Mononuclear cell (primary cell): ENCODE measurements around the gene HSPG2. TPM values are rescaled to one million over a fixed set of nuclear protein-coding genes. Genes with fewer than 3 reads are reported as not detected.

Experiments used
- H3K27me3 ChIP-seq: 2 replicates; pipeline ENCODE4 v1.6.0; 2011; ENCODE audit warnings: low read length, control low read depth; ENCODE audit not compliant: insufficient read depth
- H3K4me1 ChIP-seq: 2 replicates; pipeline ENCODE4 v1.5.1; 2011; ENCODE audit warnings: mild to moderate bottlenecking, low read length, control low read depth; ENCODE audit not compliant: insufficient read depth
- H3K4me3 ChIP-seq: 2 replicates; pipeline ENCODE4 v1.5.1; 2011; ENCODE audit warnings: mild to moderate bottlenecking, low read length, moderate library complexity
- H3K9me3 ChIP-seq: 2 replicates; pipeline ENCODE4 v1.5.1; 2011; ENCODE audit warnings: low read depth, mild to moderate bottlenecking, control low read depth, low read length
- total RNA-seq: library from RNA; depleted of rRNA; stranded (reverse); fragments of >200 nt; gene quantifications from one replicate; pipeline ENCODE4 v1.2.3, GENCODE V29; 2012

HSPG2 gene
- total RNA-seq, 1 donor = 0.73 TPM

- Histone ChIP-seq H3K9me3 (no peaks in the 10 kb centered on the region), H3K27me3 (no peaks in the 10 kb centered on the region), H3K4me3 (no peak overlapping the region), H3K4me1 (peaks cover 5% of the 10 kb centered on the region)
Observed at GRCh38 chr1:21865943-21866706, 71.0 kb downstream of the HSPG2 start.

GRCh38 chr1:21865609-21865942 lies 71.5 kb downstream of the HSPG2 start:
- Histone ChIP-seq H3K27me3 (no peaks in the 10 kb centered on the region), H3K9me3 (no peaks in the 10 kb centered on the region), H3K4me3 (no peak overlapping the region), H3K4me1 (peaks cover 5% of the 10 kb centered on the region)

DNA sequence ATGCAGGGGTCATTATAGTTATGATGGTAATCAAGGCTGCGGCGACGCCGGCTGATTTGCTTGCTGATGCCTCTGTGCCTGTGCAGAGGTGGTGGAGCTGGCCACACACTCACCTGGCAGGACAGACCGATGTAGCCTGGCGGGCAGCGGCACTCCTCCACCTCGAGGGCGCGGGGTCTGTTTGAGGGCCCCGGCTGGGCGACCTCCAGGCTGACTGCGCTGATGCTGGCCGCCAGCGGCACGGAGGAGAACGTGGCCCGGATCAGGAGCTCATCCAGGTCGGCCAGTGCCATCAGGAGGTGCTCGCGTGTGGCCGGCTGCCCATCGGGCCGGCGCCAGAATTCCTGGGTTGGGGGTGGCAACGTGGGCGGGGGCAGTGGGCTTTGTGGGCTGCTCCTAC lies 72.4 kb downstream of the HSPG2 start:
- peaks cover 5% of the 10 kb centered on the region for H3K4me1 ChIP-seq
- no peaks in the 10 kb centered on the region for H3K9me3 ChIP-seq
- no peak overlapping the region for H3K4me3 ChIP-seq
- no peaks in the 10 kb centered on the region for H3K27me3 ChIP-seq

- no peak overlapping the region for H3K4me3 ChIP-seq
- no peaks in the 10 kb centered on the region for H3K27me3 ChIP-seq
- H3K9me3 ChIP-seq = no peaks in the 10 kb centered on the region
- H3K4me1 ChIP-seq = peaks cover 5% of the 10 kb centered on the region
Observed at GRCh38 chr1:21863981-21864380, 73.1 kb downstream of the HSPG2 start.

DNA sequence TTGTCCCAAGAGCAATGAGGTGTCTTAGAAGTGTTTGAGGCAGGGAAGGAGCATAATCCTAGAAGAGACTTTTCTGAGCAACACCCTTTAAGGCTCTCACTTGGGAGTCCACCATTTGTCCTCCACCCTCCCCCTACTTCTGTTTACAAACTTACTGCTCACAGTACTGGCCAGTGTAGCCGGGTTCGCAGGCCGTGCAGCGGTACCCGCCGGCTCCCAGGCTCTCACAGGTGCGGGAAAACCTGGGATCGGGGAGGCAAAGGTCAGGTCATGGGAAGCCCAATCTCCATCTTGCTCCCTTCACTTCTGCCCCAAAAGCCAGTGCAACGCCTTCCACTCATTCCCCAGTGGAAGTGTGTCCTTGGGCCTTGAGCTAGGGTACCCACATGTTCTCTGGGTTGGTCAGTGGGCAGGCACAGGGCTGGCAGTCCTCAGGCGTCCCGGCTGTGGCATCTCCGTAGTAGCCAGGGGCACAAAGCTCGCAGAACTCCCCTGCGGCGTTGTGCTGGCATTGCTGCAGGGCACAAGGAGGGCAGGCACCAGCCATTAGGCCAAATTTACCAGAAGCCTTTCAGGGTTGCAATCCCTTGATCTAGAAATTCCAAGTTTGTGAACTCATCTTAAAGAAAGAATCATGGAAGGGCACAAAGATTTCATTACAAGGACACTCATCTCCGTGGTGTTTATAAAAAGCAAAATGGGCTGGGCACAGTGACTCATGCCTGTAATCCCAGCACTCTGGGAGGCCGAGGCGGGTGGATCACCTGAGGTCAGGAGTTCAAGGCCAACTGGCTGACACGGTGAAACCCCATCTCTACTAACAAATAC lies 75.3 kb downstream of the HSPG2 start:
- H3K4me3 ChIP-seq = no peak overlapping the region

GRCh38 chr1:21860971-21861370 lies 76.1 kb downstream of the HSPG2 start:
- Histone ChIP-seq H3K4me3 (no peak overlapping the region), H3K27me3 (no peaks in the 10 kb centered on the region), H3K9me3 (no peaks in the 10 kb centered on the region), H3K4me1 (no peaks in the 10 kb centered on the region)

More for the DNA sequence above, 75.3 kb downstream of the HSPG2 start:
- Histone ChIP-seq H3K27me3 (no peaks in the 10 kb centered on the region), H3K9me3 (no peaks in the 10 kb centered on the region), H3K4me1 (peaks cover 5% of the 10 kb centered on the region)

DNA sequence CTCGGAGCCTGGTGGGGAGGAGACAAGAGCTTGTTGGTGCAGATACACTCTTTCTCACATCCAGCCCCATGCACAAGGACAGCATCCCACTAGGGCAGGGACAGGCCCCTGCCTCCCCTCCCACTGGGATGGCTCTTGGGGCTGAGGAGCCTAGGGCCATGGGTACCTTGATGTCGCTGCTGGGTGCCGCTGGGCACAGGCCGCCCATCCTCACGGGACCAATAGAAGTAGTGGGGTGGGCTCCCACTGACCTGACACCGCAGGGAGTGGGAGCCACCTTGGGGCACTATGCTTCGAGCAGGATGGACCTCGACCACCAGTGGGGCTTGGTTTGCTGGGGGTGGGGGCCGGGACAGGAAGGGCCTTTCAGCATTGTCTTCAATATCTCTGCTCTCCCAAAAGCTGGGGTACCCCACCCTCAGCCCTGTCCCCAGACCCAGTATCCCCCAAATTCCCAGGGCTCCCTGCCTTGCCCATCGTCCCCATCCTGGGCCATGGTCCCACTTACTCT lies 77.4 kb downstream of the HSPG2 start:
- Histone ChIP-seq H3K4me1 (no peaks in the 10 kb centered on the region), H3K4me3 (no peak overlapping the region), H3K27me3 (no peaks in the 10 kb centered on the region), H3K9me3 (no peaks in the 10 kb centered on the region)

GRCh38 chr1:21857840-21858670 lies 79.1 kb downstream of the HSPG2 start:
- H3K4me3 ChIP-seq = no peak overlapping the region

GRCh38 chr1:21857142-21857839 lies 79.8 kb downstream of the HSPG2 start:
- Histone ChIP-seq H3K9me3 (no peaks in the 10 kb centered on the region), H3K4me3 (no peak overlapping the region), H3K4me1 (no peaks in the 10 kb centered on the region), H3K27me3 (no peaks in the 10 kb centered on the region)

More at GRCh38 chr1:21857840-21858670, 79.1 kb downstream of the HSPG2 start:
- no peaks in the 10 kb centered on the region for H3K4me1 ChIP-seq
- H3K27me3 ChIP-seq = no peaks in the 10 kb centered on the region
- no peaks in the 10 kb centered on the region for H3K9me3 ChIP-seq

DNA sequence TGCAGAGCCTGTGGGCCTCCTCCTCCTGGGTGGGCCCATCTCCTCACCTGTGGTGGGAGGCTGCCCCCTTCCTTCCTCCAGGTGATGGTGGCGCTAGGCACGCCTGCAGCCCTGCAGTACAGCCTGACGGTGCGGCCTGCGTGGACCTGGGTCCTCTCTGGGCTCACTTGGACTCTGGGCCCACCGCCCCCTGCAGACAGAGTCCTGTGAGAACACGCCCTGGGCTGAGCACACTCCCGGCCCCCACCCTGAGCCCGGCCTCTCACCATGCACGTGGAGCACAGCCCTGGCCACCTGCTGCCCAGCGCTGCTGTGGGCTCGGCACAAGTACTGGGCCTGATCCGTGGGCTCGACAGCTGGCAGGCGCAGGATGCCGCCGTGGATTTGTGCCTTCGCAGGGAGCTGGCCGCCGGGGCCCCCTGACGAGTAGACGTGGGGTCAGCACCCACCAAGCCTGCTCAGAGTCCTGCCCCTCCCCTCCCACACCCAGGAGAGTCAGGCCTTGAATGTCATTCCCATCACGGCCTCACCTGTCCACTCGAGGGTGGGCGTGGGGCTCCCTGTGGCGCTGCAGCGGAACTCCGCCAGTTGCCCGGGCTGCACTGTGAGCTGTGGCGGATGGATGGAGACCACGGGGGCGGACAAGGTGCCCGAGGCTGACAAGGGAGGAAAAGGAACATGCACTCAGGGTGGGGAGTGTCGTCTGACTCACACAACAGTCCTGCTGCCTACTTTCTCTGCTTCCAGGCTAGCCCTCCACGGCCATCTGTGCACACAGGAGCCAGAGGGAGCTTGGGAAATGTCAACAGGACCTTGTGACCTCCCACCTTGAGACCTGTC lies 81.6 kb downstream of the HSPG2 start:
- no peaks in the 10 kb centered on the region for H3K9me3 ChIP-seq
- H3K4me3 ChIP-seq = no peak overlapping the region
- H3K27me3 ChIP-seq = no peaks in the 10 kb centered on the region
- H3K4me1 ChIP-seq = no peaks in the 10 kb centered on the region

GRCh38 chr1:21854751-21855131 lies 82.4 kb downstream of the HSPG2 start:
- Histone ChIP-seq H3K9me3 (no peaks in the 10 kb centered on the region), H3K4me1 (no peaks in the 10 kb centered on the region), H3K4me3 (no peak overlapping the region), H3K27me3 (no peaks in the 10 kb centered on the region)

DNA sequence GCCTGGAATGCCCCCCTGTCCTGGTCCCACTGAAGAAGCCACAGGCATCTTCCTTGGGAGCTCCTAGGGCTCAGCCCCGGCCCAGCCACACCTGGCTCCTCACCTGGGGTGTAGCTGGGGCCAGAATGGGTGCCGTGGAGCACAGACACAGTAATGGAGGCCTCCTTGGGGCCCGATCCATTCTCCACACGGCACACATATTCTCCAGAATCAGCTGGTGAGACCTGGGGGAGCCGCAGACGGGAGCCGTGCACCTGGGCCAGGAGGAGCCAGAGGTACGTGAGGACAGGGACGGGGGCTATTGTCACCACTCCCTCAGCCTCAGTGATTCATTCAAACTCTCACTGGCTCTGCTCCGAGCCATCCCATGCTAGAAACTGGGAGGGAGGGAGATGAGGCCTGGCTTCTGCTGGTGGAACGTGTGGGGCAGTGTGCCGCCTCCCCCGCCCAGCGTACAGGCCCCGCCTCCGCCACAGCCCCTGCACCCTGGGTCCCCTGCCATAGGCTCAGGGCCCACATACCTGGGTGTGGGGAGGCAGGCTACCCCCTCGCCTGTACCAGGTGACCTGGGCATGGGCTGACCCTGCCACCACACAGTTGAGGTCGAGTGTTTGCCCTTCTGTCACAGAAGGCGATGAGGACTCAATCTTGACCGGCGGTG lies 82.9 kb downstream of the HSPG2 start:
- Histone ChIP-seq H3K4me3 (no peak overlapping the region), H3K4me1 (no peaks in the 10 kb centered on the region), H3K27me3 (no peaks in the 10 kb centered on the region), H3K9me3 (no peaks in the 10 kb centered on the region)

DNA sequence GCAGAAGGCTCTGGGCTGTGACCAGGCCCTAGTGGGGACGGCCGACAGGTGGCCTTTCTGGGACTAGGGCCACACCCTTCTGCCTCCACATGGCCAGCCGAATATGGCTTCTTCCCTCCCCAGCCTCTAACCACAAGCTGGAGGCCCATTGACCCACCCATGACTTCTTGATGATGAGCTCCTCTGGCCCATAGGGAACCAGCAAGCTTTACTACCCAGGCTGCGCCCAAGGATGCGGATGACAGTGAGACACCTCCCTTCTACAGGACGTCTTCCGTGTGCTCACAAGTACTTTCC lies 84.0 kb downstream of the HSPG2 start:
- H3K4me3 ChIP-seq = no peak overlapping the region
- H3K4me1 ChIP-seq = no peaks in the 10 kb centered on the region
- H3K9me3 ChIP-seq = no peaks in the 10 kb centered on the region
- H3K27me3 ChIP-seq = no peaks in the 10 kb centered on the region
